ENCODE measurements around the gene ADAMTS10. TPM values are rescaled to one million over a fixed set of nuclear protein-coding genes. Genes with fewer than 3 reads are reported as not detected.

The ADAMTS10 gene
- total and polyA plus RNA-seq, 2 of the 13 experiments (the other 11 are each of a cell fraction or from before 2014, with no cell fraction given), result 0.49 to 1.7 TPM

GRCh38 chr19:8631425-8631819 is 20.9 kb upstream of the ADAMTS10 start (continued):
- TF ChIP-seq ATF6 (CRISPR knock-in tag; conservative IDR thresholded peaks at IDR 0.05), result no peak
- no peak for TF ChIP-seq ZNF44 (CRISPR knock-in tag; IDR thresholded peaks at IDR 0.05)
- no peak for TF ChIP-seq ARID3A (IDR thresholded peaks at IDR 0.05; ENCODE audit: low read depth, low read length)
- no peak for TF ChIP-seq HDAC6 (IDR thresholded peaks at IDR 0.05; ENCODE audit: low read depth, low read length)
- no peak for TF ChIP-seq CENPT (CRISPR knock-in tag; IDR thresholded peaks at IDR 0.05; ENCODE audit: low read depth)
- TF ChIP-seq ZNF121 (CRISPR knock-in tag; IDR thresholded peaks at IDR 0.05), result peak; percentile 90
- TF ChIP-seq SKIL (CRISPR knock-in tag; IDR thresholded peaks at IDR 0.05; ENCODE audit: borderline replicate concordance), result peak; percentile 60; the same call in 1 of the 2 replicates
- no peak for TF ChIP-seq ZKSCAN1 (IDR thresholded peaks at IDR 0.05; ENCODE audit: low read length)
- TF ChIP-seq ZC3H4 (CRISPR knock-in tag; IDR thresholded peaks at IDR 0.05; ENCODE audit: borderline replicate concordance), result no peak
- TF ChIP-seq ZNF652 (CRISPR knock-in tag; IDR thresholded peaks at IDR 0.05; ENCODE audit: borderline replicate concordance, low read depth), result no peak
- TF ChIP-seq HMGXB4 (CRISPR knock-in tag; IDR thresholded peaks at IDR 0.05; ENCODE audit: borderline replicate concordance in 1 of 2, low read depth in 1 of 2), result no peak; a peak in 1 of 4 replicates
- TF ChIP-seq ZNF331 (CRISPR knock-in tag; IDR thresholded peaks at IDR 0.05), result peak; percentile 61; the same call in 1 of the 2 replicates
- TF ChIP-seq SYNCRIP (IDR thresholded peaks at IDR 0.05; ENCODE audit: insufficient read depth, low read depth, low read length), result no peak
- TF ChIP-seq ETV6 (CRISPR knock-in tag; conservative IDR thresholded peaks at IDR 0.05), result no peak
- TF ChIP-seq ZNF792 (CRISPR knock-in tag; IDR thresholded peaks at IDR 0.05), result peak; percentile 42; the same call in 1 of the 2 replicates
- peak; percentile 97 for TF ChIP-seq ZNF770 (CRISPR knock-in tag; IDR thresholded peaks at IDR 0.05)
- no peak for TF ChIP-seq ZSCAN22 (CRISPR knock-in tag; IDR thresholded peaks at IDR 0.05)
- no peak for TF ChIP-seq CC2D1A (CRISPR knock-in tag; IDR thresholded peaks at IDR 0.05)
- peak; percentile 80 for TF ChIP-seq ZNF768 (CRISPR knock-in tag; IDR thresholded peaks at IDR 0.05)
- TF ChIP-seq CCAR2 (optimal IDR thresholded peaks at IDR 0.05; ENCODE audit: low read depth, low read length), result no peak
- TF ChIP-seq ZNF292 (CRISPR knock-in tag; IDR thresholded peaks at IDR 0.05; ENCODE audit: borderline replicate concordance, low read depth), result 0 out of 2 replicates have a peak, but pooled peaks have one; percentile 39

Measured in HepG2 (cell line).